Caki2 (cell line): ENCODE results near the gene XPR1. TPM values are rescaled to one million over a fixed set of nuclear protein-coding genes. Genes with fewer than 3 reads are reported as not detected.

ENCODE experiments used
- DNase-seq: peaks from one replicate; pipeline ENCODE4 v3.0.0-alpha.2; 2015; ENCODE audit warnings: low read depth
- in situ Hi-C: cut with HindIII; loops from 2 replicates; pipeline ENCODE4 v1.10.0; 2016; ENCODE audit warnings: low sequenced_read_pairs, low pct_unique_long_range_greater_than_20kb, mixed read lengths
- total RNA-seq: library from RNA; depleted of rRNA; stranded (reverse); fragments of >200 nt; shearing (Covaris generic); gene quantifications from 2 replicates; pipeline ENCODE4 v1.2.3, GENCODE V29; 2014; ENCODE audit warnings: low replicate concordance

The XPR1 gene
- total RNA-seq, 1 experiment from 2014 or later: 14.1 TPM

- no peak for DNase-seq
- in situ Hi-C loops: no loop called here
Measured at GRCh38 chr1:180925471-180926051, 293.7 kb downstream of the XPR1 start.

- in situ Hi-C loops: no loop called here
- DNase-seq: no peak
Measured at GRCh38 chr1:180926164-180926981, 294.6 kb downstream of the XPR1 start.

- in situ Hi-C loops: no loop called here
- DNase-seq: no peak
Measured at GRCh38 chr1:180927348-180927747, 295.5 kb downstream of the XPR1 start.

- DNase-seq: no peak
- in situ Hi-C loops: no loop called here
Measured at GRCh38 chr1:180927841-180928240, 296.0 kb downstream of the XPR1 start.

GRCh38 chr1:180928331-180929230 lies 296.8 kb downstream of the XPR1 start:
- DNase-seq: no peak
- in situ Hi-C loops: no loop called here

GRCh38 chr1:180929389-180929788 lies 297.6 kb downstream of the XPR1 start:
- in situ Hi-C loops: no loop called here
- DNase-seq: no peak

GRCh38 chr1:180930687-180931086 lies 298.9 kb downstream of the XPR1 start:
- in situ Hi-C loops: no loop called here
- DNase-seq: no peak

GRCh38 chr1:180931529-180931928 lies 299.7 kb downstream of the XPR1 start:
- no peak for DNase-seq
- in situ Hi-C loops: no loop called here

GRCh38 chr1:180932378-180932777 lies 300.6 kb downstream of the XPR1 start:
- in situ Hi-C loops: no loop called here
- DNase-seq: no peak

GRCh38 chr1:180933141-180933540 lies 301.3 kb downstream of the XPR1 start:
- DNase-seq: no peak

GRCh38 chr1:180934563-180934962 lies 302.7 kb downstream of the XPR1 start:
- in situ Hi-C loops: no loop called here
- no peak for DNase-seq

More at GRCh38 chr1:180933141-180933540, 301.3 kb downstream of the XPR1 start:
- in situ Hi-C loops: no loop called here

GRCh38 chr1:180935326-180936109 lies 303.7 kb downstream of the XPR1 start:
- DNase-seq: no peak
- in situ Hi-C loops: no loop called here

GRCh38 chr1:180936110-180937011 lies 304.5 kb downstream of the XPR1 start:
- DNase-seq: no peak
- in situ Hi-C loops: no loop called here

- in situ Hi-C loops: no loop called here
- DNase-seq: no peak
Measured at GRCh38 chr1:180937012-180937372, 305.2 kb downstream of the XPR1 start.

GRCh38 chr1:180937624-180938225 lies 305.9 kb downstream of the XPR1 start:
- DNase-seq: no peak
- in situ Hi-C loops: no loop called here

GRCh38 chr1:180939073-180939710 lies 307.4 kb downstream of the XPR1 start:
- no peak for DNase-seq
- in situ Hi-C loops: no loop called here

- in situ Hi-C loops: no loop called here
- DNase-seq: no peak
Measured at GRCh38 chr1:180939711-180940103, 307.9 kb downstream of the XPR1 start.
